HEK293 (cell line): ENCODE results near the gene SEMA3A.
A peak's percentile ranks its signal among the peaks of the same experiment; 100 is the strongest.

Source experiments
- CTCF ChIA-PET: fragments of 350-600 bp; formaldehyde crosslinking; extraction: SDS; loops from one replicate; lab custom pipeline; 2021; ENCODE audit warnings: antibody characterized with exemption; lab: Yijun Ruan, JAX
- POLR2A ChIA-PET: fragments of 300-600 bp; formaldehyde crosslinking; extraction: SDS; loops from one replicate; lab custom pipeline; 2020; ENCODE audit warnings: antibody characterized with exemption, inconsistent platforms; lab: Yijun Ruan, JAX
- H3K27ac ChIP-seq: fragments of 200-500 bp; sonication (Bioruptor generic); 2 replicates; pipeline ENCODE4 v1.5.1; 2014; ENCODE audit warnings: low read depth, low read length, control low read depth, inconsistent platforms; ENCODE audit errors: extremely low read depth
- H3K36me3 ChIP-seq, 2 experiments: fragments of 200-500 bp in 1 of 2; sonication (Bioruptor generic) in 1 of 2; 1 replicate in 1 of 2; 2 replicates in 1 of 2; pipeline ENCODE4 v1.5.1; 2014 to 2017; ENCODE audit warnings: inconsistent platforms in 2 of 2, low read length in 2 of 2; ENCODE audit not compliant: control insufficient read depth in 2 of 2, insufficient read depth in 1 of 2
- H3K4me1 ChIP-seq: fragments of 200-500 bp; sonication (Bioruptor generic); 2 replicates; pipeline ENCODE4 v1.5.1; 2014; ENCODE audit warnings: mild to moderate bottlenecking, low read length, inconsistent platforms; ENCODE audit not compliant: control insufficient read depth, insufficient read depth
- H3K4me3 ChIP-seq: 2 replicates; pipeline ENCODE4 v1.5.1; 2011; ENCODE audit warnings: low read depth, mild to moderate bottlenecking, control low read depth, low read length, moderate library complexity
- H3K9me3 ChIP-seq: fragments of 200-500 bp; sonication (Bioruptor generic); 2 replicates; pipeline ENCODE4 v1.5.1; 2014; ENCODE audit warnings: low read depth, low read length, inconsistent platforms; ENCODE audit not compliant: control insufficient read depth, insufficient read depth
- GLIS1 ChIP-seq: fragments of 450-650 bp; formaldehyde crosslinking; IDR thresholded peaks from 2 replicates; pipeline ENCODE4 v1.5.1; 2016; ENCODE audit warnings: missing biosample characterization, missing genetic modification characterization
- MYNN ChIP-seq: fragments of 450-650 bp; formaldehyde crosslinking; IDR thresholded peaks from 2 replicates; pipeline ENCODE4 v1.5.1; 2016; ENCODE audit warnings: missing biosample characterization, missing genetic modification characterization, borderline replicate concordance
- ZBTB17 ChIP-seq: fragments of 450-650 bp; formaldehyde crosslinking; IDR thresholded peaks from 2 replicates; pipeline ENCODE4 v1.5.1; 2016; ENCODE audit warnings: missing biosample characterization, missing genetic modification characterization
- ZBTB48 ChIP-seq: fragments of 450-650 bp; formaldehyde crosslinking; IDR thresholded peaks from 2 replicates; pipeline ENCODE4 v1.5.1; 2016; ENCODE audit warnings: missing biosample characterization, missing genetic modification characterization
- ZNF16 ChIP-seq: fragments of 450-650 bp; formaldehyde crosslinking; IDR thresholded peaks from 2 replicates; pipeline ENCODE4 v1.5.1; 2016; ENCODE audit warnings: low read depth, missing biosample characterization, missing genetic modification characterization
- ZNF169 ChIP-seq: fragments of 450-650 bp; formaldehyde crosslinking; IDR thresholded peaks from 2 replicates; pipeline ENCODE4 v1.5.1; 2016; ENCODE audit warnings: missing biosample characterization, missing genetic modification characterization
- ZNF223 ChIP-seq: fragments of 450-650 bp; formaldehyde crosslinking; IDR thresholded peaks from 2 replicates; pipeline ENCODE4 v1.5.1; 2016; ENCODE audit warnings: missing biosample characterization, missing genetic modification characterization
- ZNF292 ChIP-seq: fragments of 450-650 bp; formaldehyde crosslinking; IDR thresholded peaks from 2 replicates; pipeline ENCODE4 v1.5.1; 2016; ENCODE audit warnings: low read depth, missing biosample characterization, missing genetic modification characterization, borderline replicate concordance
- ZNF426 ChIP-seq: fragments of 450-650 bp; formaldehyde crosslinking; IDR thresholded peaks from 2 replicates; pipeline ENCODE4 v1.5.1; 2017; ENCODE audit warnings: missing biosample characterization, missing genetic modification characterization, mild to moderate bottlenecking, inconsistent platforms, moderate library complexity
- ZNF555 ChIP-seq: fragments of 450-650 bp; formaldehyde crosslinking; conservative IDR thresholded peaks from 2 replicates; pipeline ENCODE4 v1.5.1; 2017; ENCODE audit warnings: missing biosample characterization, mild to moderate bottlenecking, missing genetic modification characterization, inconsistent platforms
- ZNF654 ChIP-seq: fragments of 450-650 bp; formaldehyde crosslinking; IDR thresholded peaks from 2 replicates; pipeline ENCODE4 v1.5.1; 2016; ENCODE audit warnings: low read depth, missing biosample characterization, missing genetic modification characterization
- ZNF837 ChIP-seq: fragments of 450-650 bp; formaldehyde crosslinking; IDR thresholded peaks from 2 replicates; pipeline ENCODE4 v1.5.1; 2016; ENCODE audit warnings: missing biosample characterization, missing genetic modification characterization
- TF ChIP-seq, protein P1 (sequence below): fragments of 450-650 bp; formaldehyde crosslinking; IDR thresholded peaks from 2 replicates; pipeline ENCODE4 v1.5.1; 2016; ENCODE audit warnings: missing biosample characterization, missing genetic modification characterization
- TF ChIP-seq, protein P2 (sequence below): fragments of 450-650 bp; formaldehyde crosslinking; IDR thresholded peaks from 2 replicates; pipeline ENCODE4 v1.5.1; 2016; ENCODE audit warnings: missing biosample characterization, missing genetic modification characterization
- TF ChIP-seq, protein P3 (sequence below): fragments of 450-650 bp; formaldehyde crosslinking; IDR thresholded peaks from 2 replicates; pipeline ENCODE4 v1.5.1; 2016; ENCODE audit warnings: missing biosample characterization, missing genetic modification characterization
- TF ChIP-seq, protein P4 (sequence below): fragments of 450-650 bp; formaldehyde crosslinking; conservative IDR thresholded peaks from 2 replicates; pipeline ENCODE4 v1.5.1; 2016; ENCODE audit warnings: low read depth, missing biosample characterization, missing genetic modification characterization

SEMA3A gene

DNA sequence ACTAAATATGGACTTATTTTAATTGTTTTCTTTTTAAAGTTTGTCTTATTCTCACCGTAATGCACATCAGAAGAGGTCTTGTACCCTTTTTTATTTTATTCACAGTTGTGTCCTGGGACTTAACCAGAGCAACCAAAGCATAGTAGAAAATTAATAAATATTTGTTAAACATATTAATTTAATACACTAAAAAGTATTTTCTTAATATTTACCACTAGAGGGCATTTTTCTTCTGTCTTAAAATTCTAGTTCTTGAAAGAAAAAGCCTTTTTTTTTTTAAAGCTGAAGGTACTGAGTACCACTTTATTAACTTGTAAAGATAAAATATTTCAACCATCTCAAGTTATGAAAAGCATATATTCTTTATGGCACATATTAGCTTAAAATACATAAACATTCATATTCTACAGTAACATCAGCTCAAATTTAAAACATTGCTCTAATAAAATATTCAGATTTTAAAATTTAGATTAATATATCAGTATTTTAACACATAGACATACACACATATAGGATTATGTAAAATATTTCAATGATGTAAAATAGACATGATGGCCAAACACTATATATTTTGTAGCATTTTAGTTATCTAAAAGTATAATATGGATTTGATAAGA, 260.4 kb downstream of the SEMA3A start:
- 0 out of 2 replicates have a peak, but pooled peaks have one; percentile 5 for TF ChIP-seq ZNF654
- no peak for TF ChIP-seq GLIS1 (tag by site-specific recombination)
- Histone ChIP-seq H3K9me3 (no peaks in the 10 kb centered on the region), H3K36me3 (no peaks in the 10 kb centered on the region), H3K4me1 (no peaks in the 10 kb centered on the region), H3K27ac (no peak overlapping the region), H3K4me3 (no peak overlapping the region)
- ChIA-PET POLR2A (no interaction called here), CTCF (interaction anchor here (0.6 to 6.3 kb wide), 11 partner anchors 10 to 1896 kb away, joined by 3 to 81 read pairs (median 3); no protein-coding TSS in a partner anchor)

DNA sequence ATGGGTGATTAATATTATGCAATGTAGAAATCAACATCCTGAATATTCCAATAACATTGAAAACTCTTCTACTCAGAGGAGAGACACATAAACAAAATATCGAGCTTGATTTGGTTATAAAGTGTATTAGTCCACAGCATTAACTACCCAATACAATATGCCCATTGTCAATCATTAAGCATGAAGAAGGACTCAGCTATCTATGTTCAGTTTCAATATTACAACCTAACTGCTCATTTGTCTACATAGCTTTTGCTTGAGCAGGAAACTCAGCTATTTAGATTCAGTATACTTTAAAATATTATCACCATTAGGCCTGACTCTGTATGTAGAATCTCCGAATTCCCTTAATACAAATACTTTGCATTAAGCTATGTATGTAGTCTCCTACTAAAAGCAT, 262.6 kb downstream of the SEMA3A start:
- Histone ChIP-seq H3K9me3 (no peaks in the 10 kb centered on the region), H3K4me1 (no peaks in the 10 kb centered on the region), H3K27ac (no peak overlapping the region), H3K4me3 (no peak overlapping the region), H3K36me3 (no peaks in the 10 kb centered on the region)
- CTCF ChIA-PET = interaction anchor here (0.6 to 1.4 kb wide), 6 partner anchors 171 to 1623 kb away, joined by 3 to 4 read pairs (median 3); no protein-coding TSS in a partner anchor
- POLR2A ChIA-PET = no interaction called here
- TF ChIP-seq, protein P1, sequence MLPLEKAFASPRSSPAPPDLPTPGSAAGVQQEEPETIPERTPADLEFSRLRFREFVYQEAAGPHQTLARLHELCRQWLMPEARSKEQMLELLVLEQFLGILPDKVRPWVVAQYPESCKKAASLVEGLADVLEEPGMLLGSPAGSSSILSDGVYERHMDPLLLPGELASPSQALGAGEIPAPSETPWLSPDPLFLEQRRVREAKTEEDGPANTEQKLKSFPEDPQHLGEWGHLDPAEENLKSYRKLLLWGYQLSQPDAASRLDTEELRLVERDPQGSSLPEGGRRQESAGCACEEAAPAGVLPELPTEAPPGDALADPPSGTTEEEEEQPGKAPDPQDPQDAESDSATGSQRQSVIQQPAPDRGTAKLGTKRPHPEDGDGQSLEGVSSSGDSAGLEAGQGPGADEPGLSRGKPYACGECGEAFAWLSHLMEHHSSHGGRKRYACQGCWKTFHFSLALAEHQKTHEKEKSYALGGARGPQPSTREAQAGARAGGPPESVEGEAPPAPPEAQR = no peak
- TF ChIP-seq ZNF837 (tag by site-specific recombination) = no peak
- no peak for TF ChIP-seq ZBTB48 (tag by site-specific recombination)
- no peak for TF ChIP-seq ZNF426
- TF ChIP-seq, protein P2, sequence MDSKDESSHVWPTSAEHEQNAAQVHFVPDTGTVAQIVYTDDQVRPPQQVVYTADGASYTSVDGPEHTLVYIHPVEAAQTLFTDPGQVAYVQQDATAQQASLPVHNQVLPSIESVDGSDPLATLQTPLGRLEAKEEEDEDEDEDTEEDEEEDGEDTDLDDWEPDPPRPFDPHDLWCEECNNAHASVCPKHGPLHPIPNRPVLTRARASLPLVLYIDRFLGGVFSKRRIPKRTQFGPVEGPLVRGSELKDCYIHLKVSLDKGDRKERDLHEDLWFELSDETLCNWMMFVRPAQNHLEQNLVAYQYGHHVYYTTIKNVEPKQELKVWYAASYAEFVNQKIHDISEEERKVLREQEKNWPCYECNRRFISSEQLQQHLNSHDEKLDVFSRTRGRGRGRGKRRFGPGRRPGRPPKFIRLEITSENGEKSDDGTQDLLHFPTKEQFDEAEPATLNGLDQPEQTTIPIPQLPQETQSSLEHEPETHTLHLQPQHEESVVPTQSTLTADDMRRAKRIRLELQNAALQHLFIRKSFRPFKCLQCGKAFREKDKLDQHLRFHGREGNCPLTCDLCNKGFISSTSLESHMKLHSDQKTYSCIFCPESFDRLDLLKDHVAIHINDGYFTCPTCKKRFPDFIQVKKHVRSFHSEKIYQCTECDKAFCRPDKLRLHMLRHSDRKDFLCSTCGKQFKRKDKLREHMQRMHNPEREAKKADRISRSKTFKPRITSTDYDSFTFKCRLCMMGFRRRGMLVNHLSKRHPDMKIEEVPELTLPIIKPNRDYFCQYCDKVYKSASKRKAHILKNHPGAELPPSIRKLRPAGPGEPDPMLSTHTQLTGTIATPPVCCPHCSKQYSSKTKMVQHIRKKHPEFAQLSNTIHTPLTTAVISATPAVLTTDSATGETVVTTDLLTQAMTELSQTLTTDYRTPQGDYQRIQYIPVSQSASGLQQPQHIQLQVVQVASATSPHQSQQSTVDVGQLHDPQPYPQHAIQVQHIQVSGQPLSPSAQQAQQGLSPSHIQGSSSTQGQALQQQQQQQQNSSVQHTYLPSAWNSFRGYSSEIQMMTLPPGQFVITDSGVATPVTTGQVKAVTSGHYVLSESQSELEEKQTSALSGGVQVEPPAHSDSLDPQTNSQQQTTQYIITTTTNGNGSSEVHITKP = no peak

DNA sequence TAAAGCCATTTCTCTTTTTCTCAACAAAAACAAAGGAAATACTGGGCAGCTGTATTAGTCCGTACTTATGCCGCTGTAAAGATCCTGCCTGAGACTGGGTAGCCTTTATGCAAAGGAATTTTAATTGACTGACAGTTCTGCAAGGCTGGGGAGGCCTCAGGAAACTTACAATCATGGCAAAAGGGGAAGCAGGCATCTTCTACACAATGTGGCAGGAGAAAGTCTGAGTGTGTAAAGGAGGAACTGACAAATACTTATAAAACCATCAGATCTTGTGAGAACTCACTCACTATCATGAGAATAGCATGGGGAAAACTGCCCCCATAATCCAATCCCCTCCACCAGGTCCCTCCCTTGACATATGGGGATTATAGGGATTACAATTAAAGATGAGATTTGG, 264.3 kb downstream of the SEMA3A start:
- no peaks in the 10 kb centered on the region for H3K4me1 ChIP-seq
- ChIA-PET POLR2A (no interaction called here), CTCF (interaction anchor here (0.9 kb wide), 1 partner anchor 17 kb away, joined by 4 read pairs; no protein-coding TSS in a partner anchor)
- no peak overlapping the region for H3K4me3 ChIP-seq
- TF ChIP-seq ZBTB17 (tag by site-specific recombination) = no peak
- no peak for TF ChIP-seq ZNF223
- no peak for TF ChIP-seq ZNF555 (tag by site-specific recombination)
- no peak for TF ChIP-seq ZNF169 (tag by site-specific recombination)
- TF ChIP-seq MYNN (tag by site-specific recombination) = no peak
- TF ChIP-seq, protein P3, sequence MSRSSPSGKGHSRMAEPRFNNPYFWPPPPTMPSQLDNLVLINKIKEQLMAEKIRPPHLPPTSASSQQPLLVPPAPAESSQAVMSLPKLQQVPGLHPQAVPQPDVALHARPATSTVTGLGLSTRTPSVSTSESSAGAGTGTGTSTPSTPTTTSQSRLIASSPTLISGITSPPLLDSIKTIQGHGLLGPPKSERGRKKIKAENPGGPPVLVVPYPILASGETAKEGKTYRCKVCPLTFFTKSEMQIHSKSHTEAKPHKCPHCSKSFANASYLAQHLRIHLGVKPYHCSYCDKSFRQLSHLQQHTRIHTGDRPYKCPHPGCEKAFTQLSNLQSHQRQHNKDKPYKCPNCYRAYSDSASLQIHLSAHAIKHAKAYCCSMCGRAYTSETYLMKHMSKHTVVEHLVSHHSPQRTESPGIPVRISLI (tag by site-specific recombination) = no peak
- no peak for TF ChIP-seq ZNF292
- TF ChIP-seq, protein P4, sequence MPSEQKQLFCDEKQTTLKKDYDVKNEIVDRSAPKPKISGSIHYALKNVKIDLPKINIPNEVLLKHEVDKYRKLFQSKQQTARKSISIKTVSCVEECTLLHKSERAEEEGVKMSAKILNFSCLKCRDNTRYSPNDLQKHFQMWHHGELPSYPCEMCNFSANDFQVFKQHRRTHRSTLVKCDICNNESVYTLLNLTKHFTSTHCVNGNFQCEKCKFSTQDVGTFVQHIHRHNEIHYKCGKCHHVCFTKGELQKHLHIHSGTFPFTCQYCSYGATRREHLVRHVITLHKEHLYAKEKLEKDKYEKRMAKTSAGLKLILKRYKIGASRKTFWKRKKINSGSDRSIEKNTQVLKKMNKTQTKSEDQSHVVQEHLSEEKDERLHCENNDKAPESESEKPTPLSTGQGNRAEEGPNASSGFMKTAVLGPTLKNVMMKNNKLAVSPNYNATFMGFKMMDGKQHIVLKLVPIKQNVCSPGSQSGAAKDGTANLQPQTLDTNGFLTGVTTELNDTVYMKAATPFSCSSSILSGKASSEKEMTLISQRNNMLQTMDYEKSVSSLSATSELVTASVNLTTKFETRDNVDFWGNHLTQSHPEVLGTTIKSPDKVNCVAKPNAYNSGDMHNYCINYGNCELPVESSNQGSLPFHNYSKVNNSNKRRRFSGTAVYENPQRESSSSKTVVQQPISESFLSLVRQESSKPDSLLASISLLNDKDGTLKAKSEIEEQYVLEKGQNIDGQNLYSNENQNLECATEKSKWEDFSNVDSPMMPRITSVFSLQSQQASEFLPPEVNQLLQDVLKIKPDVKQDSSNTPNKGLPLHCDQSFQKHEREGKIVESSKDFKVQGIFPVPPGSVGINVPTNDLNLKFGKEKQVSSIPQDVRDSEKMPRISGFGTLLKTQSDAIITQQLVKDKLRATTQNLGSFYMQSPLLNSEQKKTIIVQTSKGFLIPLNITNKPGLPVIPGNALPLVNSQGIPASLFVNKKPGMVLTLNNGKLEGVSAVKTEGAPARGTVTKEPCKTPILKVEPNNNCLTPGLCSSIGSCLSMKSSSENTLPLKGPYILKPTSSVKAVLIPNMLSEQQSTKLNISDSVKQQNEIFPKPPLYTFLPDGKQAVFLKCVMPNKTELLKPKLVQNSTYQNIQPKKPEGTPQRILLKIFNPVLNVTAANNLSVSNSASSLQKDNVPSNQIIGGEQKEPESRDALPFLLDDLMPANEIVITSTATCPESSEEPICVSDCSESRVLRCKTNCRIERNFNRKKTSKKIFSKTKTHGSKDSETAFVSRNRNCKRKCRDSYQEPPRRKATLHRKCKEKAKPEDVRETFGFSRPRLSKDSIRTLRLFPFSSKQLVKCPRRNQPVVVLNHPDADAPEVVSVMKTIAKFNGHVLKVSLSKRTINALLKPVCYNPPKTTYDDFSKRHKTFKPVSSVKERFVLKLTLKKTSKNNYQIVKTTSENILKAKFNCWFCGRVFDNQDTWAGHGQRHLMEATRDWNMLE (tag by site-specific recombination) = no peak
- no peak for TF ChIP-seq ZNF16
- H3K27ac ChIP-seq = no peak overlapping the region
- H3K9me3 ChIP-seq = no peaks in the 10 kb centered on the region
- no peaks in the 10 kb centered on the region for H3K36me3 ChIP-seq
